ENCODE results near the gene NAPA.
A peak's percentile ranks its signal among the peaks of the same experiment; 100 is the strongest.

Gene NAPA

DNA sequence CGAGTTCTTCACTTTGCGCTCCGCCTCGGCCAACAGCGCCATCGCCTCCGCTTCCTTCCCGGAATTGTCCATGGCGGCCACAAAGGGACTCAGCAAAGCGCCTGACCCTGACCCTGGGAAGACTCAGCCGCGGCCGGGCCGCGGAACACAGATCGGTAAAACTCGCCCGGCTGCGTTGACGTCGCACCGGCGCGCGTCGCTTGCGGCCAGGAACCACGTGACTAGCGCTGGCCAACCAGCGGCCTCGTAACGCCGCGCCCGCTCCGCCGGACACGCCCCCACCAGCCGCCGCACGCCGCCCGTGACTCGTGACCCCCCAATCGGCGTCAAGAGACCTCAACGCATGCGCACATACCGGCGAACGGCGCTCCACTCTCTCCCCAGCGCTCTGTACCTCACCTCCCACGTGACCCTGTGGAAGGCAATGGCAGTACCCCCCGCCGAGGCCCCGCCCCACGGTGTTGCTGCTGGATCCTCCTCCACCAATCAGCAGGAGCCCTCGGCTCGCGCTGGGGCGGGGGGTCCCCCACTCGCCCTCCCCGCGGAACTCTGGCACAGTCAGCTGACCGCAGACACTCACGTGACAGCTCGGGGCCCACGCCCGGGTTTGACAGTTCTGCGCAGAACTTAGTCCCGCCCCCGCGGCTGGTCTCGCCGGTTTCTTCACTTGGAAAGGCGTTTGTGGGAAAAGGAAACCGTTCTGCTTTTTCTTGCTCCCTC, at the start of gene NAPA:
NAPA (minus strand) TSS at position 195 of the 720 bp plus-strand sequence; CDS start at position 72, 123 bp downstream.
- DNase-seq, result peak; percentile 100

DNA sequence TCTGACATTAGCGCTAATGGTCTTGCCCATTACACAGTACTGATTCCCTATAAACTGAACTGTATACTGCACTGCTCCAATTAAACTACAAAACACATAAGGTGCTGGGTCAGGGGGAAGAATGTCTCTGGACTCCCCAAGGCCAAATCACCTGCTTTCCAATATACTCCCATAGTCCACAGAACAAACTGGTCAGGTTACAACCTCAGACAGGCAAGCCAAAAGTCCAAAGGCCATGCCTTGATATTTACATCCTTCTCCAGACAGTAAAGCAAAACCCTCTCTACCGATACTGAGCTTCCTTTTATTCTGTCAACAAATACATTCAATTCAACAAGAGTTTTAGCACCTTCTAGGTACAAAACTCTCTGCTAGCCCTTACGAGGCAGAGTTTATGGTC, 49.2 kb upstream of the NAPA start:
- no peak for DNase-seq

GRCh38 chr19:47561440-47562057, 46.7 kb upstream of the NAPA start:
- DNase-seq, result no peak

- DNase-seq, result no peak
Observed at GRCh38 chr19:47560999-47561398, 46.1 kb upstream of the NAPA start.

DNA sequence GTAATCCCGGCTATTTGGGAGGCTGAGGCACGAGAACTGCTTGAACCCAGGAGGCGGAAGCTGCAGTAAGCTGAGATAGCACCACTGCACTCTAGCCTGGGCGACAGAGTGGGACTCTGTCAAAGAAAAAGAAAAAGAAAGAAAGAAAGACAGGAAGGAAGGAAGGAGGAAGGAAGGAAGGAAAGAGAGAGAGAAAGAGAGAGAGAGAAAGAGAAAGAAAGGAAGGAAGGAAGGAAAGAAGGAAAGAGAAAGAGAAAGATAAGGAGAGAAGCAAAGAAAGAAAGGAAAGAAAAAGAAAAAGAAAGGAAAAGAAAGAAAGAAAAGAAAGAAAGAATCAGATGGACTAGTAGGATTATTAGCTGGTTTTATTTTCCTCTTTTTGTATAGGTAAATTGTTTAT, 35.3 kb upstream of the NAPA start:
- DNase-seq, result no peak

DNA sequence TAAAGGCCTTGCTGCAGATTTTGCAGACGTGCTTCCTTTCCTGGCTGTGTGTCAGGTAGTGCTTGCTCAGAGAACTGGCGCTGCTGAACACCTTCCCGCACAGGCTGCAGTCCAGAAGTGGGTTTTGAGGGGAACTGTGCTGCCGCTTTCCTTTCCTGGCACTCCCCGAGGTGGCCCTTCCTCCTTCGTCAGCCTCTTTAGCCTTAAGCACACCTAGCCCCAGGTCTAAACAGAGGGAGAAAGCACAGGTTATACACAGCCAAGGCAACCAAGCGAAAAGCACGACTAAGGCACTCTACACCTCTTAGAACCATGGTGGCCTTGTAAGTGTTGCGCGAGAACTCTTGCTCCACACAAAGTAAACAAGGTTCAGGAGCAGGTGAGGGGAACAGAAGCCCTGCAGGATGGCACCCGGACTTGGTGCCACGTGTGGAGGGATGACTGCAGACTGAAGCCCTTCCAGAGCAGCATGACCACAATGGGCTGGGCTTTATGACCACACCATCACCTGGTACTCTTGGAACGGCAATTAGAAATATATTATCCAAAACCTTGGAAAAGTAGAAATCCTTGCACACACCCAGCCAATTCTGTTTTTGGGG, 34.5 kb upstream of the NAPA start:
- peak; percentile 88 for DNase-seq

DNA sequence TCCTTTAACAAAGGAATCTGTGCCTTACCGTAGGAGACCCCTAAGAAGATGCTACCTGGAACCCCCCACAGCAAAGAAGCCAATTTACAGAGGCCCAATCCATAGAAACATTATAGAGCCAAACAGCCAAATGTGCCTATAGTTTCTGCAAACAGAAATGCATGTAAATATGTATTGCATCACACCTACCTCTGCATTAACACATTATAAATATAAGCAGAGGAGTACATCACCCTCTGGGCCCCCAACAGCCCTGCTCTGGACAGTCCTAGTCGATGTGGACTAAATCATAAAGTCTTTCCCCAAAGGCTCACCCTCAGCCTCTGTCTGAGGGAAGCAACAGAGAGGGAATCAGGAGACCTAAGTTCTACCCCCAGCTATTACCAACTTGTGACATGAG, 32.3 kb upstream of the NAPA start:
- DNase-seq, result no peak

DNA sequence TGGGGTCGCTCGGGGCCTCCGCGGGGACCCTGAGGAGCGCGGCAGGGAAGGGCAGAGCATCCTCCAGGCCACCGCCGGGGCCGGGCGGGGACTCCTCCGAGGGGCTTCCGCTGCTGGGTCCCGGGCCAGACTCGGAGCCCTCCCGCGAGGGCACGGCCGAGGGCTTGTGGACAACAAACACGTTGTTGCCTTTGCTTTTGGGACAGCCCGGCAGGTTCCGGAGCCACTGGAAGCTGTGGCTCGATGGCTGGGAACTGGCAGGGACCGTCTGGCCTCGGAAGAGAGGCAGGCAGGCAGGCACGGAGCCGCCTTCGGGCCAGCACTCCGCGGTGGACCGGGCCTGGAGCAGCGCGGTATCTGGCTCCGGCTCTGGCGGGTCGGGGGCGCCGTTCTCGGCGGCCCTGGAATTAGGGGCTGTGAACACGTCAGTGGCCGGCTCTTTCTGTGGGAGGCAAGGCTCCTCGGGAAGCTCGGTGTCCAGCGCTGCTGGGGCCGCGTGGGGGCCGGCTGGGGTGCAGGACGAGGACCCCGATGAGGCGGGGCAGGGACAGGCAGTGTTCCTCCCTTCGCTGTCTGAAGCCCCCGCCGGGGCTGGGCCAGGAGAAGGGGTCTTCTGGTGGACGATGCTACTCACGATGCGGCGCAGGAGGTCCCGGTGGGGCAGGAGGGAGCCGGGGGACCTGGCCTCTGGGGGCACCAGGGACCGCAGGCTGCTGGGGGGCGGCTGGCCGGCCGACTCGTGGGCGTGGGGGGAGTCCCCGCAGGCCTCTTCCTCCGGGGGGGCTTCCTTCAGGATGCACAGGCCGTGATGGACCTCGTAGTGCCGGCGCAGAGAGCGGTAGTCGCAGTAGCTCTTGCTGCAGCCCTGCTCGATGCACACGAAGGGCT, 30.4 kb upstream of the NAPA start:
- DNase-seq, result no peak

GRCh38 chr19:47544476-47544875, 29.6 kb upstream of the NAPA start:
- DNase-seq, result no peak

DNA sequence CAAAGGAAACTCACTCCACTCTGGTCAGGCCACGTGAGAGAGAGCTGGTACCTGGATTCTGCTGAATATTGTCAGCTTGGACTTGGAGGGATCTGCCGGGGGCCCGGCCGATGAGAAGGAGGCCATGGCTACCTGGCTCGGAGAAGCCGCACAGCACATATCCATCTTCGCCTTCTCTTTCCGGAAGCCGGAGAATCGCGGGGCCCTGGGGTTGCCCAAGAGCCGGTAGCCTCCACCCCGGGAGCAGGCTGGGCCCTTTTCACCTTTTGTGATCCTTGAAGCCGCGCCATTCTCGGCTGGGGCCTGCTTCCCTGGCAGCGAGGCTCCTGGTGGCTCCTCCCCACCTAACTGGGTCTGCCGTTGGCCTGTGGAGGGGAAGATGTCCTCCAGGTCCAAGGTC, 29.2 kb upstream of the NAPA start:
- no peak for DNase-seq

- no peak for DNase-seq
Observed at GRCh38 chr19:47542030-47542475, 27.2 kb upstream of the NAPA start.

DNA sequence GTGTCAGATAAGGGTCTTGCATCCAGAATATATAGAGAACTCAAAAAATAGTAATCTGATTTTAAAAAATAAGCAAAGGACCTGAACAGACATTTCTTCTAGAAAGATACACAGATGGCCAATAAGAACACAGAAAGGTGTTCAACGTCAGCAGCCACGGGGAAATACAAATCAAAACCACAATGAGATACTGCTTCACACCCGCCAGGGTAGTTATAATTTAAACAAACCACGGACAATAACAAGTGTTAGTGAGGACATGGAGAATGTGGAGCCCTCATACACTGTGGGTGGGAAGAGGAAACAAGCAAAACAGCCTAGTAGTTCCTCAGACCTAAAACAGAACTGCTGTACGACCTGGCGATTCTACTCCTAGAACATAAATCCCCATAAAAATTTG, 26.7 kb upstream of the NAPA start:
- DNase-seq, result no peak

DNA sequence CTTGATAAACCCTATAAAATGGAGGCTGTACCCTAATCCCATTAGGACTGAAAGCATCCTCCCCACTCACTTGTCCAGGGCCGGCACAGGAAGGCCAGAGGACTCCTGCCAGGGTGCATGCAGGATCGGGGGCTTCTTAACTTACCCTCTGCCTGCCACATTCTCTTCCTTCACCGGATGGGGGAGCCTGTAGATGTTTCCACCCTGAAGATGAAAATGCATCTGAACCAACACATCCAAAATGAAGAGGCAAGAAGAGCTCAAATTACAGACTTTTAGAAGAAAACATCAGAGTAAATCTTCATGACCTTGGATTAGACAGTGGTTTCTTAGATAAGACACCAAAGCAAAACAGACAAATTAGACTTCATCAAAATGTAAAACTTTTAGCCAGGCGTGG, 25.9 kb upstream of the NAPA start:
- DNase-seq, result no peak

- no peak for DNase-seq
Observed at GRCh38 chr19:47539747-47540311, 25.0 kb upstream of the NAPA start.

- no peak for DNase-seq
Observed at GRCh38 chr19:47538812-47539211, 23.9 kb upstream of the NAPA start.

- DNase-seq, result no peak
Observed at GRCh38 chr19:47537493-47537892, 22.6 kb upstream of the NAPA start.

- DNase-seq, result no peak
Observed at GRCh38 chr19:47534628-47535027, 19.8 kb upstream of the NAPA start.

DNA sequence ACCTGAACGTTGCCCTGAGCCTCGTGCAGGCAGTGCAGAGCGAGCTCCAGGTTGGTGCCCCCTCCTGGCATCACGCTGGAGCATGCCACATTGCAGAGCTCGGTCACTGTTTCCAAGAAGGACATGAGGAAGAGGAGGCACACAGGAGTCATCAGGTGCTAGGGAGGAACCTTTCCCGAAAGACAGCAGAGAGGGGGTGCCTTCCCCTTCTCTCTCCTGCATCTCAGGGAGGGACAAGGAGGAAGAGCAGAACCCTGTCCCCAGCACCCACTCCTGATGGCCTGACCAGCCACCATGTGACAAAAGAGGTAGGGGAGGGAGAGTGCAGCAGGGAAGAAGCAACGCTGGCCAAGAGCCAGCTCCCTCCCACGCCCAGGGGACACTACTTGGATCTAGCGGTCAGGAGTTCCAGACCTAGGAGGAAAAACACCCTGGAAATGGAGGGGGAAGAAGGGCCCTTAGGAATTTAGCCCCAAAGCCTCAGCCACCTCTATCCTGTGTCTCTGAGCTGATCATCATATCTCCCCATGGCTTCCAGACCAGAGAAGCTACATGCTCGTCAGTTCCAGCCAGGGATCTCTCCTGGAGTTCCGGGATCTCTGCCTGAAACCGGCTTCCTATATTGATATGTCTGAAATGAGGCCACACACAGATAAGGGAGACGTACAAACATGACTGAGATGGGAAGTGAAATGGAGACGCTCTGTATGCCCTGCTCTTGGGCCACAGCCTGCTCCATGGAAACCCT, 17.0 kb upstream of the NAPA start:
- DNase-seq, result no peak

DNA sequence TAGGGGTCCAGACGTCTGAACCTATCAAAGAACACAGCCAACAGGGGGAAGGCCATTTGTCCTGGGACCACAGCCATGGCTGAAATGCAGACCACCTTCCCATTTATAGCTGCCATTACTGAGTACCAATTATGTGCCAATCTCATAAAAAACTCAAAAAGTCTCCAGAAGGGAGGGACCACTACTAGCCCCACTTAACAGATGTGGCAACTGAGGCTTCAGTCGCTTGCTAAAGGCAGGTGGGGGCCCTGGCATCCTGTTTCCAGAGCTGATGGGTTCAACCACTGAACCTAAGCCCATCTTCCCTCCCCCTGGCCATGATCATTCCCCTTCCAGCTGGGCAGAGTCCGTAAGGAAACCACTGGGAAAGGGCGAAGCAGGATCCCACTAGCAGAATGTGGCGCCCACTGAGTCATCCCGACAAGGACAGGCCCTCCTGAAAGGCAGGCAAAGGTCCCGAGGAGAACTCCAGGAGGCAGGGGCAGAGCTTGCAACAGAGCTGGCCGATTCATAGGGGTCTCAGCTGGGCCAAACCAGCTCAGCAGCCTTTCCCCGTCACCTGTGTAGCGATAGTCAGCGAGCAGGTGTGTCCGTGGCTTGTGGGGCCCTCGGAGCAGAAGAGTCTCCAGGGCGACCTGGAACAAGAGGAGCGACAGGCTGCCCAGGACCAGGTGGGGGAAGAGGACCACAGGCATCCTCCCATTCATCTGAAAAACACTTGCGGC, 14.3 kb upstream of the NAPA start:
- DNase-seq, result no peak

- no peak for DNase-seq
Observed at GRCh38 chr19:47526798-47527197, 11.9 kb upstream of the NAPA start.

DNA sequence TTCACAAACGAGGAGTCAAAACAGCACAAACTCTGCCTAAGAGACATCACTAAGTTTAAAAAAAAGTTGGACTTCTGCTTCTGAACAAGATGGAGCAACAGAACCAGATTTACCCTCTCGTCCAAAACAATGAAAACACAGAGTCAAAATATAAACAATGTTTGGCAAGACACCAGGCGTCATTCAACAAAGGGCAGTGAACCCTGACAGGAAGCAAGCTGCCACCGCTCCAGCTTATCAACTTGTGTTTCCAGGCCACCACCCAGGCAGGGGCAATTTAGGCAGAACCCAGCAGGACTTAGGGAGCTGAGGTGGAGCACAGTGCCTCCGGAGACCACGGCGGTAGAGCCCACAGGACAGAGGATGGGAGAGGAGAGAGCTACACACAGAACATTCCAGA, 8.6 kb upstream of the NAPA start:
- peak; percentile 43 for DNase-seq

Data from DMS79 (cell line).